Ovary (tissue), 9 donors: Measurements from ENCODE around the gene DYRK3. TPM values are rescaled to one million over a fixed set of nuclear protein-coding genes. Genes with fewer than 3 reads are reported as not detected.
A peak's percentile ranks its signal among the peaks of the same experiment; 100 is the strongest.

ENCODE experiments used
- DNase-seq, 5 donors: peaks; one replicate each; pipeline ENCODE4 v3.0.0-alpha.2; 2019 to 2020
- H3K27ac ChIP-seq, 2 donors: fragments of 200-600 bp; one replicate each; pipeline versions ENCODE4 v1.5.1 to v1.8.0; 2019 to 2022
- H3K27me3 ChIP-seq: fragments of 200-600 bp; one replicate; pipeline ENCODE4 v1.8.0; 2022
- H3K36me3 ChIP-seq: fragments of 200-600 bp; sonication (generic); one replicate; pipeline ENCODE4 v1.5.1; 2019
- H3K4me1 ChIP-seq: one replicate; pipeline ENCODE4 v1.8.1; 2013; ENCODE audit warnings: mild to moderate bottlenecking, moderate library complexity; ENCODE audit not compliant: insufficient read depth
- H3K4me3 ChIP-seq: fragments of 200-600 bp; sonication (generic); one replicate; pipeline ENCODE4 v1.5.1; 2017
- H3K9me3 ChIP-seq, 2 donors: fragments of 200-600 bp in 1 of 2; sonication (generic) in 1 of 2; one replicate each; pipeline versions ENCODE4 v1.5.1 to v1.8.1; 2013 to 2019; ENCODE audit warnings: mild to moderate bottlenecking in 1 of 2, moderate library complexity in 1 of 2
- EP300 ChIP-seq: sonication (generic); formaldehyde crosslinking; IDR thresholded peaks from one replicate; pipeline ENCODE4 v1.6.1; 2017; ENCODE audit warnings: antibody characterized with exemption
- POLR2A ChIP-seq: fragments of 450-650 bp; IDR thresholded peaks from one replicate; pipeline ENCODE4 v1.6.1; 2017; ENCODE audit warnings: antibody characterized with exemption, mild to moderate bottlenecking, moderate library complexity
- WGBS, 3 donors: extraction: QIAGEN DNeasy Blood & Tissue Kit in 1 of 3; methylation state at CpG; one replicate each; pipeline versions ENCODE4 v1.1.5 to v1.1.7; 2013 to 2017; 5-methylcytosine and 5-hydroxymethylcytosine counted together
- intact Hi-C, 4 donors: fragments of 100-400 bp; cut with DNase I; formaldehyde crosslinking; loops; one replicate each; pipeline versions ENCODE4 v1.11.0 to v1.15.1; 2022 to 2023
- polyA plus RNA-seq, 2 donors: library from polyadenylated mRNA; stranded (reverse); fragments of 200-250 nt in 1 of 2; fragments of 350-450 nt in 1 of 2; fragmentation: Illumina TruSeq in 1 of 2; extraction: RNeasy Lipid Tissue Mini Kit (QIAGEN cat#74804) in 1 of 2; gene quantifications; one replicate each; pipeline ENCODE4 v1.2.3, GENCODE V29; 2013 to 2014
- total RNA-seq, 7 donors: library from RNA; depleted of rRNA in 2 of 7; stranded (reverse); fragments of >200 nt in 2 of 7; fragmentation: NEBNext Ultra II Directional in 3 of 7; extraction: Animal tissue kit (Norgen Biotek cat#: 25700) in 3 of 7; gene quantifications; one replicate each; pipeline versions ENCODE4 v1.1.0 to v1.2.4, GENCODE V29; 2016 to 2023
- TF ChIP-seq, protein P1 (sequence below), 3 donors: fragments of 450-650 bp in 2 of 3; fragments of 200-600 bp in 1 of 3; IDR thresholded peaks; one replicate each; pipeline versions ENCODE4 v1.5.1 to v1.8.0; 2016 to 2022; ENCODE audit warnings: antibody characterized with exemption in 3 of 3, mild to moderate bottlenecking in 1 of 3
- donor health status: DM: no; HTN: no; CAD: no; lungs with moderate emphysema.
- donor health status: DM: no; HTN: no; CAD: no.
- donor health status: Bipolar disorder and iron deficiency.
- donor health status: DM: yes; HTN: yes; CAD: no.
- donor health status: DM: no; HTN: no; CAD: no.
- donor health status: DM: yes; HTN: yes; CAD: no.

Gene DYRK3
- total and polyA plus RNA-seq, 9 donors, result 5.5 to 16.2 (median 10.1) TPM

DNA sequence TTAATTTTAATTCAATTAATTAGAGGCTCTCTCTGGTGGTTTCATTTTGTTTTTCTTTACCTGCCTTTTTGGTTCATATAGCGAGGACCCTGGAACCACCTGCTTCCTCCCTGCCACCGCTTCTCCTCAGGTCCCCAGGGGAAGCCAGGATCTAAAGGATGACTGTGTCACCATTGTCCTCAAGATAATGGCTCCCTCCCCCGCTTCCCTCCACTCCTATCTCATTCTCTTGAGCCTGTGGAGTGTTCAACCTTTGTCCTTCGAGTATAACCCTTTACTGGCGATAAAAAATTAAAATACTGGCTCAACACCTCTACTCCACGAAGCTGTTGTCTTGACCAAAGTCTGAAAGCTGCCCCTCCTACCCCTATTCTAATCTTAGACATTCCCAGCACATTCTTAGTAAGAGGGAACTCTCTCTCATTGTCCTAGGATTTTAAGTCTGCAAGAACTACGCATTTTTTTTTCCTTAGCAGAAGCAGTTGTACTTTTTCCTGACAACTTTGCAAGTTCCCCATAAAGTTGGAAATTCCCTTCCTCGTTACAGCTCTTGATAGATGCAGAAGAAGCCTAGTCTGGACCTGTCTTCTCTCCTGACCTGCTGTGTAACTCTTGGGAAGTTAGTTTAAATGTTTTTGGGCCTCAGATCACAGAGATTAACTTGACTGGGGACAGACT is 36.8 kb downstream of the DYRK3 start:
- no peaks in the 10 kb centered on the region for H3K36me3 ChIP-seq
- 53 to 58% (median 54%) methylated on average over 8 of the region's 8 CpGs for WGBS, 3 donors
- no peak for DNase-seq
- no peaks in the 10 kb centered on the region for H3K9me3 ChIP-seq
- peaks cover 6% of the 10 kb centered on the region for H3K4me1 ChIP-seq
- intact Hi-C loops, result loop anchor here in 1 of 4 donors (5.0 kb wide), 1 partner anchor 40 kb away; no protein-coding TSS in a partner anchor
- no peak overlapping the region for H3K27ac ChIP-seq
- H3K27me3 ChIP-seq, result no peaks in the 10 kb centered on the region
- no peak overlapping the region for H3K4me3 ChIP-seq
- no peak for TF ChIP-seq POLR2A
- no peak for TF ChIP-seq EP300
- TF ChIP-seq, protein P1, sequence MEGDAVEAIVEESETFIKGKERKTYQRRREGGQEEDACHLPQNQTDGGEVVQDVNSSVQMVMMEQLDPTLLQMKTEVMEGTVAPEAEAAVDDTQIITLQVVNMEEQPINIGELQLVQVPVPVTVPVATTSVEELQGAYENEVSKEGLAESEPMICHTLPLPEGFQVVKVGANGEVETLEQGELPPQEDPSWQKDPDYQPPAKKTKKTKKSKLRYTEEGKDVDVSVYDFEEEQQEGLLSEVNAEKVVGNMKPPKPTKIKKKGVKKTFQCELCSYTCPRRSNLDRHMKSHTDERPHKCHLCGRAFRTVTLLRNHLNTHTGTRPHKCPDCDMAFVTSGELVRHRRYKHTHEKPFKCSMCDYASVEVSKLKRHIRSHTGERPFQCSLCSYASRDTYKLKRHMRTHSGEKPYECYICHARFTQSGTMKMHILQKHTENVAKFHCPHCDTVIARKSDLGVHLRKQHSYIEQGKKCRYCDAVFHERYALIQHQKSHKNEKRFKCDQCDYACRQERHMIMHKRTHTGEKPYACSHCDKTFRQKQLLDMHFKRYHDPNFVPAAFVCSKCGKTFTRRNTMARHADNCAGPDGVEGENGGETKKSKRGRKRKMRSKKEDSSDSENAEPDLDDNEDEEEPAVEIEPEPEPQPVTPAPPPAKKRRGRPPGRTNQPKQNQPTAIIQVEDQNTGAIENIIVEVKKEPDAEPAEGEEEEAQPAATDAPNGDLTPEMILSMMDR (IDR thresholded peaks at IDR 0.05), result no peak

DNA sequence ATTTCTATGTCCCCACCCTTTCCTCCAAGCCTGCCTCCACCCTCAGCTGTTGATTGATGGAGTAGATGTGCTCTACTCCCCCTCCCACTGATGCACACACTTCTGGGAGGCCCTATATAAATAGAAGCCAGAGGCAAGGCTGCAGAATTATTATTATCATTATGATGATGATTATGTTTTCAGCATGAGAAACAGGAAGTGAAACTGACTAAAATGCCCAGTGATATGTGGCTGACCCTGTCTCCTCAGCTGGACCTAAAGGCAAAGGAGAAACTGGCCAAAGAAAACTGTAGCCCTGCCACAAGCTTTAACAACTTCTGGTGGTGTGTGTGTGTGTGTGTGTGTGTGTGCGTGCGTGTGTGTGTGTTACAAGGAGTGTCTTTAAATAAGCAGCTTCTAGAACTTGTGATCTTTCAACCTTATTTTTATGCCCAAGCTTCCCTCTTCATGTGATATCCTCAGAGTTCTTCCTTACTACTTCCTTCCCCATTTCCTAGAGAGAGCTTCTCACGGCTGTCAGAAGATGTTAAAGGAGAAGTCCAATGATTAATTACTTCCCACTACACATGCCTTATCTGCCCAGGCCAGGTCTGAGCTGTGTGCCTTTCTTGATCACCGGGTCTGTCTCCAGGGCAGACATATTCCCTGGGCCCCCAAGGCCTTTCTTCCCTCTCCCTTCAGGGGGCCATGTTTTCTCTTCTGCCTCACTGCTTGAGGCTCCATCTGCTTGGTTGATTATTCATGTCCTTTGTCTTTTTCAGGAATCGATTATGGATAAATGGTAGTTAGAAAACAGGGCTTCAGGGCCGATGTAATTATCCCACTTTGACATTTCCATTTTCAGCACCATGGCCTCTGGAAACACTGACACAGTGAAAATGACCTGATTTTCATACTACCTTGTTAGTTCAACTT is 37.8 kb downstream of the DYRK3 start:
- no peaks in the 10 kb centered on the region for H3K36me3 ChIP-seq
- TF ChIP-seq POLR2A (no peak), EP300 (no peak)
- TF ChIP-seq, protein P1 (IDR thresholded peaks at IDR 0.05), result no peak
- DNase-seq, result no peak
- 63 to 68% (median 65%) methylated on average over 6 of the region's 6 CpGs for WGBS, 3 donors
- no peaks in the 10 kb centered on the region for H3K27me3 ChIP-seq
- peaks cover 6% of the 10 kb centered on the region for H3K4me1 ChIP-seq
- H3K27ac ChIP-seq, result peak overlapping the region in 1 of 2 donors; percentile 43
- H3K9me3 ChIP-seq, result no peaks in the 10 kb centered on the region
- H3K4me3 ChIP-seq, result no peak overlapping the region
- intact Hi-C loops, result loop anchor here in 1 of 4 donors (5.0 kb wide), 1 partner anchor 41 kb away; no protein-coding TSS in a partner anchor

DNA sequence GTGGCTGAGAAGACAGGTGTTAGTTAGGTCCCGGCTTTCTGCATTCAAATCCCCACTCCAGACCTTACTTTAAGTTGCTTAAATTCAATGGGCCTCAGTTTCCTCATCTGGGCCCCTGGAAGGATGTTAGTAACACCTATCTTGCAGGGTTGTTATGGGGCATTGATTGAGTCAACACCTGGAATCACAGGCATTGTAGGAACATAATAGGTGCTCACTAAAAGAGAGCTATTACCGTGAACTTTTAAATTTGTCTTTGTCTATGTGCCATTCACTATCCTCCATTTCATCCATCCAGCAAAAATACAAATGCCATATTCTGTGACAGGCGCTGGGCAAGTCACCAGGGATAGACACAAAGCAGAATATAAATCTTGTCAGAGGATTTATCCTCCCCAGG is 38.9 kb downstream of the DYRK3 start:
- Histone ChIP-seq H3K27ac (peak overlapping the region in 1 of 2 donors; percentile 76), H3K4me1 (peaks cover 6% of the 10 kb centered on the region), H3K36me3 (no peaks in the 10 kb centered on the region), H3K4me3 (no peak overlapping the region), H3K9me3 (no peaks in the 10 kb centered on the region), H3K27me3 (no peaks in the 10 kb centered on the region)
- 96 to 99% (median 96%) methylated on average over 3 of the region's 3 CpGs for WGBS, 3 donors
- TF ChIP-seq, protein P1 (IDR thresholded peaks at IDR 0.05), result no peak
- no peak for TF ChIP-seq EP300
- no peak for TF ChIP-seq POLR2A
- DNase-seq, result no peak
- intact Hi-C loops, result loop anchor here in 1 of 4 donors (5.0 kb wide), 1 partner anchor 42 kb away; no protein-coding TSS in a partner anchor

DNA sequence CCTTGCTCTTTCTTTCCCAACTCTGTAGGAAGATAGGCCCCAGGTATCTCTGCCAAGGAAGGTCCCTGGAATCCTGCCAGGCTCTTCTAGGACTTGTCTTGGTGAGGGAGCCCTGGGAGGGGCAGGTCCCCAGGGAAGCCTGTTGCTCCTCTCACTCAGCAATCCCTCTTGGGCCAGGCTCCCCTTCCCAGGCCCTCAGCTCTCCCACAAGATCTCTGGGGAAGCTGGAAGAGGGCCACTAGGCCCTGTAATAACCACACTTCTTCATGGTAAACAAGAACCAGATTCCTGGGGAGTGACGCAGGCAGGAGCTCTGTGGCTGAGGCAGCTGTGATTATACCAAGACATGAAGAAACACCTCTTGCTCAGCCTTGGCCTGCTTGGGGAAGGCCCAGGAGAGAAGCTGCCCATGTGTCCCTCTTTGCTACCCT is 39.4 kb downstream of the DYRK3 start:
- no peaks in the 10 kb centered on the region for H3K27me3 ChIP-seq
- H3K9me3 ChIP-seq, result no peaks in the 10 kb centered on the region
- H3K27ac ChIP-seq, result peak overlapping the region in 1 of 2 donors; percentile 76
- 15 to 23% (median 21%) methylated on average over 1 of the region's 1 CpG for WGBS, 3 donors
- peaks cover 6% of the 10 kb centered on the region for H3K4me1 ChIP-seq
- H3K36me3 ChIP-seq, result no peaks in the 10 kb centered on the region
- peak; percentile 77 to 91 (median 84) for DNase-seq
- TF ChIP-seq POLR2A (no peak), EP300 (no peak)
- TF ChIP-seq, protein P1 (IDR thresholded peaks at IDR 0.05), result no peak
- no peak overlapping the region for H3K4me3 ChIP-seq
- intact Hi-C loops, result loop anchor here in 1 of 4 donors (5.0 kb wide), 1 partner anchor 42 kb away; no protein-coding TSS in a partner anchor
